ENCODE data around the gene LPCAT3.
"Not testable (repeated sequence)": the region's sequence is repeated elsewhere in the genome, so short reads cannot be mapped to it uniquely, and the experiment has no call there.

The LPCAT3 gene

GRCh38 chr12:7037411-7037810 is 19.1 kb upstream of the LPCAT3 start:
- DNase-seq (ENCODE audit: low read depth in 2 of 2), result not testable (repeated sequence)

DNA sequence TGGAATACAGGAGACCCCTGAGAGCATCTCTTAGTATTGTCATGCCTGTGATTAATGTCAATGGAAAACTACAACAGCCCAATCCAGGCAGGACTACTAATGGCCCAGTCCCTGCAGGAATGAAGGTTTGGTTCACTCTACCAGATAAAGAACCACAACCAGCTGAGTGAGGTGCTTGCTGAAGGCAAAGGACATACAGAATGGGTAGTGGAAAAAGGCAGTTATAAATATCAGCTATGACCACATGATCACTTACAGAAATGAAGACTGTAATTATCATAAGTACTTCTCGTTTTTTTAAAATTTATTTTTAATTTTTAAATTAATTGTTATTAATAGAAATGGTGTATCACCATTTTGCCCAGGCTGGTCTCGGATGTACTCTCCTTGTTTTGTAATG is 17.2 kb upstream of the LPCAT3 start:
- DNase-seq (ENCODE audit: low read depth in 2 of 2), result no peak

DNA sequence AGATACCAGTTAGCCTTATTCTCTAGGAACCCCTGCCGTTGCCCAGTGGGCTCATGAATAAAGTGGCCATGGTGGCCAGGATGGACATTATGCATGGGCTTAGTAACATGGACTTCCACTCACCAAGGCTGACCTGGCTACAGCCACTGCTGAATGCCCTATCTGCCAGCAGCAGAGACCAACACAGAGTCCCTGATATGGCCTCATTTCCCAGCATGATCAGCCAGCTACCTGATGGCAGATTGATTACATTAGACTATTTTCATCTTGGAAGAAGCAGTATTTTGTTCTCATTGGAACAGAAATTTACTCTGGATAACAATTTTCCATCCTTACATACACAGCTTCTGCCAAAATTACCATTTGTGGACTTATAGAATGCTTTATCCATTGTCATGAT is 16.2 kb upstream of the LPCAT3 start:
- no peak for DNase-seq (ENCODE audit: low read depth in 2 of 2)

DNA sequence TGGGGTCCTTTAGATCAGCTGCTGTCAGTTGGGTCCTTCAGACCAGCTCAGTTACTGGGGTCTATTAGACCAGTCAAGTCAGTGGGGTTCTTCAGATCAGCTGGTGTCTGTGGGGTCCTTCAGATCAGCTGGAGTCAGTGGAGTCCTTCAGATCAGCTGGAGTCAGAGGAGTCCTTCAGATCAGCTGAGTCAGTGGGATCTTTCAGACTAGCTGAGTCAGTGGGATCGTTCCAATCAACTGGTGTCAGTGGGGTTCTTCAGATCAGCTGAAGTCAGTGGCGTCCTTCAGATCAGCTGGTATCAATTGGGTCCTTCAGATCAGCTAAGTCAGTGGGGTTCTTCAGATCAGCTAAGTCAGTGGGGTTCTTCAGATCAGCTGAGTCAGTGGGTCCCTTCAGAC is 14.7 kb upstream of the LPCAT3 start:
- no peak for DNase-seq (ENCODE audit: low read depth in 2 of 2)

DNA sequence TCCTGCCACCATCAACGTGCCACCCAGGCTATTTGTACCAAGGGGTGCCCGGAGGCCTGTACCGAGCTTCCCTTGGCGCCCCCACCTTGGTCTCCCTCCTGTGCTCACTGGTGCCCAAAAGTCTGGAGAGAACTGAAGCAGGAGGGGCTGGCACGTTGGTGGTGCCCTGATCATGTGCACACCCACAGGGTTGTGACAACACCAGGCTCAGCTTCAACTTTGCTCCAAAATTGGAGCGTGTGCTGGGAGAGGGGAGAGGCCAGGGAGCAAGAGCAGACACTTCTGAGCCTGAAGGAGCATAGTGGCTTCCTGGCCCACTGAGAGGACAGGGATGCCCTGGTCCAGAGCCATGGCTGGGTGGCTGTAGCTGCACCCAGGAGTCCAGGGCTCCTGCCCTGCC is 13.0 kb upstream of the LPCAT3 start:
- DNase-seq (ENCODE audit: low read depth in 2 of 2), result no peak

GRCh38 chr12:7026854-7027253 is 8.6 kb upstream of the LPCAT3 start:
- DNase-seq (ENCODE audit: low read depth in 2 of 2), result no peak

DNA sequence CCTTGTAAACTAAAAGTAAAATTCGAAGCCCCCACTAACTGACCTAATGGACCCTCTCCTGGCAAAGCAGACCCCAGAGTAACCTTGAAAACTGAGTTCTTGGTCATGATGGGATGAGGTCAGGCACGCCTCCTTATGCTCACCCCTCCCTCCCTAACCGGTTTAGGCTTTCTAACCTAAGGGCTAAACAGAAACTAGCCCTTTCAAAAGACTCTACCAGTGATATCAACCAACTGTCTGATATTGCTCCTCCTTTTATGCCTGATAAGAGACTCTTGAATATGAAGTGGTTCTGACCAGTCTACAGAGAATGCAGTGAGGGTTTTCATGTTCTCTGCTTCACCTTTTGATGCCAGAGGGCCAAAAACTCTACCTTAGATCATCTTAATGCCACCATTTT is 4.8 kb upstream of the LPCAT3 start:
- DNase-seq (ENCODE audit: low read depth in 2 of 2), result no peak

- DNase-seq (ENCODE audit: low read depth in 2 of 2), result no peak
These were observed 3.7 kb upstream of the LPCAT3 start for GRCh38 chr12:7021956-7022355.

- DNase-seq (ENCODE audit: low read depth in 2 of 2), result no peak
These were observed 830 bp upstream of the LPCAT3 start for GRCh38 chr12:7019043-7019569.

GRCh38 chr12:7017870-7018349 is 366 bp downstream of the LPCAT3 start:
- DNase-seq (ENCODE audit: low read depth in 2 of 2), result no peak

DNA sequence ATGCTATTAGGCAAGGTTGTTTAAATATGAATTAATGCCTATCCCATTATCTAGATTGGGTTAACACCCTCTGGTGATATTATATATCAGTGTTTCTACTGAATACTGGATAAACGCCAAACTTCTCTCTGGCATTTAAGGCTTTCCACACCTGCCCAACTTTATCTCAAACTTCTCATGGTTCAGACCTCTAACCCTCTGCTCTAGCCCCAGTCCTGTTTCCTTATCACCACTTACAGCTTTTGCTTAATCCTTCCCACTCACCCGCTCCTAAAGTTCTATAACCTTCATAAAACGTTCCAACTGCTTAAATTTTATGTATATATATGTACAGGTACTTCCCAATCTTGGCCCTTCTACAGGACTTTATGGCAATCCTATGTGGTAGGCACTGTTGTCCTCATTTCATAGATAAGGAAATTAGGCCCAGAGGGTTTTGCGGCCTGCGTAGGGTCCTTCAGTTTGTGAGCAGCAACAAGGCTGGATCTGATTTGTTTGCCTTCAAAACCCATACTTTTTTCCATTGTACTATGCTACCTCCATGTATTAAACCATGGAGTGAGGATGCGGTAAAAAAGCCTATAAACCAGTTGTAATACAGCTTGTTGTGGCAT is 1.2 kb downstream of the LPCAT3 start:
- DNase-seq (ENCODE audit: low read depth in 2 of 2), result no peak

DNA sequence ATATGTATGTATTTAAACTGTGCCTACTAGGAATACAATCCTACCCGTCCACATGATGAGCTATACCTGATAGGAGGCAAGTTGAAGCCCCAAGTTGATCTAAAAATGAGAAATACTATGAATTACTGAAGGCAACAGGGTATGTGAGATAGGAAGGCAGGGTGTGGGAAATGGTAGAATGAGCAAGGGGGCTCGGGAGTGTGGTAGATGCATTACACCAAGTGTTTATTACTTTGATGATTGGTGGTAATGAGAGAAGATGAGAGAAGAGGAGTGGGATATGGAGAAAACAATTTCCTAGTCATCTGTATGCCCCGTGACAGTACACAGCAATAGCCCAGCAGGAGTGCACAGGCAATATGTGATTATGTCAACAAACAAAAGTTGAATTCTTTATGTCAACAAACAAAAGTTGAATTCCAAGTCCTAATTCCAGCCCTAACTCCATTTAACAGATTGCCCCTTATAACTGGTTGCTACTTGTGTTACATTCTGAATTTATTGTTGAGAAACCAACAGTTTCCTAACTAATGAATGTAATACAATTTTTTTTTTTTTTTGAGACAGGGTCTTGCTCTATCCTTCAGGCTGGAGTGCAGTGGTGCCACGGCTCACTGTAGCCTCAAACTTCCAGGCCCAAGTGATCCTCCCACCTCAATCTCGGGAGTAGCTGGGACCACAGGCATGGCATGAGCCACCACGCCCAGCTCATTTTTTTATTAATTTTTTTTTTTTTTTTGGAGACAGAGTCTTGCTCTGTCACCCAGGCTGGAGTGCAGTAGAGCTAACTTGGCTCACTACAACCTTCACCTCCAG is 2.5 kb downstream of the LPCAT3 start:
- no peak for DNase-seq (ENCODE audit: low read depth in 2 of 2)

DNA sequence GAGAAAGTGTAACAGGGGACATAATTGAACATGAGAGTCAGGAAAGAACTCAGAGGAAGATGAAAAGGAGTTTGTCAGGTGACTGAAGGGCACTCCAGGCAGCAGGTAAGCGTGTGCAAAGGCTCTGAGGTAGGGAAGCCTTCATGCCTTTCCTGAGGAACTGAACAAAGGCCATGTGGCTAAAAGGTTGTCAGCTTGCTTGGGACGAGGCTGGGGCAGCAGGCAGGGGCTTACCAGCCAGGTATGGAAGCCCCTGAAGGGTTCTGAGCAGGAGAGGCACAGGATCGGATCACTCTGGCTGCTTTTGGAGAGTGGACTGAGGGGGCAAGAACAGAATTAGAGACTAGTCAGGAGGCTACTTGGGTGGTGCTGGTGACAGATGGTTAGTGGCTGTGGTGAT is 5.2 kb downstream of the LPCAT3 start:
- no peak for DNase-seq (ENCODE audit: low read depth in 2 of 2)

GRCh38 chr12:7012024-7012607 is 6.2 kb downstream of the LPCAT3 start:
- DNase-seq (ENCODE audit: low read depth in 2 of 2), result no peak

DNA sequence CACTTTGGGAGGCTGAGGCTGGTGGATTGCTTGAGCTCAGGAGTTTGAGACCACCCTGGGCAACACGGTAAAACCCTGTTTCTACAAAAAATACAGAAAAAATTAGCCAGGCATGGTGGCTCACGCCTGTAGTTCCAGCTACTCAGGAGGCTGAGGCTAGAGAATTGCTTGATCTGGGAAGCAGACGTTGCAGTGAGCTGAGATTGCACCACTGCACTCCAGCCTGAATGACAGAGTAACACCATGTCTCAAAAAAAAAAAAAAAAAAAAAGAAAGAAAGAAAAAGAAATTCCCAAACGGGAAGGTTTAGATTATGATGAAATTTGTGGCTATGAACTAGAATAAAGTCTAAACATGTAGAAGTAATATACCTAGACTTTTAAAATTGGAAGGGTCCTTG is 6.9 kb downstream of the LPCAT3 start:
- DNase-seq (ENCODE audit: low read depth in 2 of 2), result not testable (repeated sequence)

GRCh38 chr12:7009512-7009911 is 8.8 kb downstream of the LPCAT3 start:
- DNase-seq (ENCODE audit: low read depth in 2 of 2), result no peak

DNA sequence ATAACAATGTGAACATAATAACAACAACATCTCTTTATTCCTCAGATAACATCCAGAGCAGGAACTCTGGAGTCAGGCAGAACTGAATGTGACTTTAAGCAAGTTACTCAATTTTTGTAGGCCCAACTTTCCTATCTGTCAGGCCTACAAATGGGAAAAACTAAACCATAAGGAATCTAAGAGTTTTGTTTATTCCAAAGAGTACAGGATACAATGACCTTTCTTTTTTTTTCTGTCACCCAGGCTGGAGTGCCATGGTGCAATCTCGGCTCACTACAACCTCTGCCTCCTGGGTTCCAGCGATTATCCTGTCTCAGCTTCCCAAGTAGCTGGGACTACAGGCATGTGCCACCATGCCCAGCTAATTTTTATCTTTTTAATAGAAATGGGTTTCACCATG is 9.4 kb downstream of the LPCAT3 start:
- DNase-seq (ENCODE audit: low read depth in 2 of 2), result no peak

- DNase-seq (ENCODE audit: low read depth in 2 of 2), result no peak
These were observed 11.6 kb downstream of the LPCAT3 start for GRCh38 chr12:7006639-7007038.

DNA sequence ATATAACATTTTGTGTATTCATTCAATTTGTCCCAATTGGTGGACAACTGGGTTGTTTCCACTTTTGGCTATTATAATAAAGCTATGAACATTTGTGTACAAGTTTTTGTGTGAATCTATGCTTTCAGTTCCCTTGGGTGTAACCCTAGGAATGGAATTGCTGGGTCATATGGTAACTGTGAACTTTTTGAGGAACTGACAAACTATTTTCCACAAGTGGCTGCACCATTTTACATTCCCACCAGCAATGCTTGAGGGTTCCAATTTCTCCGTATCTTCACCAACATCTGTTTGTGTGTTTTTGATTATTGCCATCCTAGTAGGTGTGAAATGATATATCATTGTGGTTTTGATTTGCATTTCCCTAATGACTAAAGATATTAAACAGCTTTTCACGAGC is 13.0 kb downstream of the LPCAT3 start:
- no peak for DNase-seq (ENCODE audit: low read depth in 2 of 2)

- DNase-seq (ENCODE audit: low read depth in 2 of 2), result no peak
These were observed 13.4 kb downstream of the LPCAT3 start for GRCh38 chr12:7004840-7005239.

- no peak for DNase-seq (ENCODE audit: low read depth in 2 of 2)
These were observed 13.9 kb downstream of the LPCAT3 start for GRCh38 chr12:7004287-7004803.

DNA sequence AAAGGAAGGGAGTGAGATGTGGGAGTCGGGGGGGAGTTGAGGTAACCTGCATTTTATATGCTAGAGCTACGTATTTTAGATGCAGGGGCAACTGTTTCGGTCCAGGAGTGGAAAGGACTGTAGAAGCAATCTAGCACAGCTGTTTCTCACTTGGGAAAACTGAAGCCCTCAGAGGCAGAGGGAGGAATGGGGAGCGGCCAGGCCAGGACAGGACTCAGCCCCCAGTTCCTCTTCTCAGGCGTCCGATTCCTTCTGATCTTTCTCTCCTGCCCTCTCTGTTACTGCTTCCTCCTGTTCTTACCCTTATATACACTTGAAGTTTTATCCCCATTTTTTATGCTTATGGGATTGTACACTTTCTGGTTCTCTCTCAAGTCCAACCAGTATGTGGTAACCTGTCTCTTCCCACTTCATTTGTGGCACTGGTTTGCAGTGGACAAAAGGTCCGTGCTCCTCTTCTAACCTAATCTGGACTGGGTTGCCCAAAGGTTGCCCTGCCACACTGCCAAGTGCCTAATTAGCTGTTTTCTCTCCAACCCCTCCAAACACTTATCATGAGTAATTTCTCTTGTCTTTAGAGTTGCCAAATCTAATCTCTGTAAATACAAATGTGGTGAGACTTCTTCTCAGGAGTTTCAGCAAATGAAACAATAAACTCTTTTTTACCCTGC is 16.2 kb downstream of the LPCAT3 start:
- no peak for DNase-seq (ENCODE audit: low read depth in 2 of 2)
